Endometrial microvascular endothelial cells (primary cell): ENCODE data around the gene AKR7A3. TPM values are rescaled to one million over a fixed set of nuclear protein-coding genes. Genes with fewer than 3 reads are reported as not detected.

Source experiments
- total RNA-seq: library from RNA; depleted of rRNA; stranded (reverse); fragments of >200 nt; gene quantifications from one replicate; pipeline ENCODE4 v1.2.3, GENCODE V29; 2015; ENCODE audit errors: inconsistent ontology term

The AKR7A3 gene
- total RNA-seq, 1 donor from 2014 or later: not detected

Other genes starting within 250 kb of the AKR7A3 start
- gene UBR4, start 78.5 kb downstream of the AKR7A3 start, total RNA-seq: 56.1 TPM
- gene EMC1, start 37.2 kb downstream of the AKR7A3 start, total RNA-seq: 85.6 TPM
- gene MRTO4, start 37.0 kb downstream of the AKR7A3 start, total RNA-seq: 73.8 TPM
- 69.9 TPM for gene AKR7A2, start 23.4 kb upstream of the AKR7A3 start, total RNA-seq
- gene SLC66A1, start 23.6 kb upstream of the AKR7A3 start, total RNA-seq: 34.3 TPM
- gene CAPZB, start 196.8 kb upstream of the AKR7A3 start, total RNA-seq: 146 TPM